ENCODE results near the gene EHMT1. TPM values are rescaled to one million over a fixed set of nuclear protein-coding genes. Genes with fewer than 3 reads are reported as not detected.

EHMT1 gene
- total and polyA plus RNA-seq, 2 experiments from 2014 or later: 46.0 to 47.7 TPM

DNA sequence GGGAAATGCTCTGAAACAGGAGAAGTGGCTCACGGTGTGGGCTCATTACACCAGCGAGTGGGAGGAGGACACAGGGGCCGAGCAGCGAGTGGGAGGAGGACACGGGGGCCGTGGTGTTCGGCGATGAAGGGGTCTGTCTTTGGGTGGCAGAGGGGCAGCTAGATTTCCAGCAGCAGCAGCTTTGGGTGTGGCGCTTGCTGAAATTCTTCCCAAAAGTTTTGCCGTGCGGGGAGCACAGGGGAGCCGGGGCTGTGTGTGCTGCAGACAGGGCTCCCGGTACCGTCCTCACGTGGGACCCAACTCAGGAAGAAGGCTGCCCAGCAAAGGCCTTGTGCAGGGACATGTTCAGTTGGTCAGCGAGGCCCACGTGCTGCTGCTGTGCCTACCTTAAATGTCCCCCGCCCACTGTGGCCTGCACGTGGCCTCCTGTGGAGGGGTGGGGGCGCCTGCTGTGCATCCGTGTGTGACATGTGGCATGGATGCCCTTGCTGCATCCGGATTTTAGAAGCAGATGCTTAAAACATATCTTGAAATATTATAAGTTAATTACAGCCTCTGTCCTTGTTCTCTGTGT, 134.5 kb downstream of the EHMT1 start:
- DNase-seq (ENCODE audit: low spot score): no peak
- WGBS (ENCODE audit: low lambda C conversion rate, missing lambda C conversion rate): 98% methylated on average over 22 of the region's 22 CpGs
- Histone ChIP-seq H3K9me2 (replicated peaks; ENCODE audit: insufficient read depth) (no peaks in the 10 kb centered on the region), H3K36me3 (replicated peaks; ENCODE audit: insufficient read depth, low read depth) (no peaks in the 10 kb centered on the region), H3K4me2 (no peak overlapping the region), H4K20me1 (ENCODE audit: insufficient read depth, poor library complexity, severe bottlenecking) (peaks cover 4% of the 10 kb centered on the region), H3K4me1 (ENCODE audit: insufficient read depth) (no peaks in the 10 kb centered on the region), H3K79me2 (peaks cover 18% of the 10 kb centered on the region), H3K9me3 (ENCODE audit: low read depth) (no peaks in the 10 kb centered on the region), H3K27me3 (no peaks in the 10 kb centered on the region), H2AFZ (no peak overlapping the region), H3K27ac (no peak overlapping the region), H3K4me3 (no peak overlapping the region)
- no peak for TF ChIP-seq CTCF (IDR thresholded peaks at IDR 0.05; ENCODE audit: poor library complexity)

- no peaks in the 10 kb centered on the region for H3K9me2 ChIP-seq (replicated peaks; ENCODE audit: insufficient read depth)
- H3K27me3 ChIP-seq: no peaks in the 10 kb centered on the region
- H3K79me2 ChIP-seq: peaks cover 8% of the 10 kb centered on the region
- H3K9me3 ChIP-seq (ENCODE audit: low read depth): no peaks in the 10 kb centered on the region
- H4K20me1 ChIP-seq (ENCODE audit: insufficient read depth, poor library complexity, severe bottlenecking): no peaks in the 10 kb centered on the region
- no peak overlapping the region for H3K27ac ChIP-seq
- 95% methylated on average over 7 of the region's 7 CpGs for WGBS (ENCODE audit: low lambda C conversion rate, missing lambda C conversion rate)
- TF ChIP-seq CTCF (IDR thresholded peaks at IDR 0.05; ENCODE audit: poor library complexity) (no peak), EZH2phosphoT487 (IDR thresholded peaks at IDR 0.05; ENCODE audit: low read depth, severe bottlenecking, unreplicated experiment) (no peak), EZH2 (IDR thresholded peaks at IDR 0.05; ENCODE audit: borderline replicate concordance) (no peak)
- H2AFZ ChIP-seq: no peak overlapping the region
- H3K4me2 ChIP-seq: no peak overlapping the region
- H3K4me1 ChIP-seq (ENCODE audit: insufficient read depth): no peaks in the 10 kb centered on the region
- H3K36me3 ChIP-seq (replicated peaks; ENCODE audit: insufficient read depth, low read depth): peaks cover 4% of the 10 kb centered on the region
- DNase-seq (ENCODE audit: low spot score): no peak
- H3K4me3 ChIP-seq: no peak overlapping the region
Observed at GRCh38 chr9:137755261-137755927, 136.6 kb downstream of the EHMT1 start.

- no peaks in the 10 kb centered on the region for H3K9me3 ChIP-seq (ENCODE audit: low read depth)
- no peak overlapping the region for H2AFZ ChIP-seq
- no peak for DNase-seq (ENCODE audit: low spot score)
- TF ChIP-seq EZH2 (IDR thresholded peaks at IDR 0.05; ENCODE audit: borderline replicate concordance) (no peak), CTCF (IDR thresholded peaks at IDR 0.05; ENCODE audit: poor library complexity) (no peak), EZH2phosphoT487 (IDR thresholded peaks at IDR 0.05; ENCODE audit: low read depth, severe bottlenecking, unreplicated experiment) (no peak)
- 96% methylated on average over 13 of the region's 13 CpGs for WGBS (ENCODE audit: low lambda C conversion rate, missing lambda C conversion rate)
- H3K9me2 ChIP-seq (replicated peaks; ENCODE audit: insufficient read depth): no peaks in the 10 kb centered on the region
- H3K4me1 ChIP-seq (ENCODE audit: insufficient read depth): no peaks in the 10 kb centered on the region
- H4K20me1 ChIP-seq (ENCODE audit: insufficient read depth, poor library complexity, severe bottlenecking): no peaks in the 10 kb centered on the region
- no peak overlapping the region for H3K27ac ChIP-seq
- no peak overlapping the region for H3K4me2 ChIP-seq
- H3K79me2 ChIP-seq: peaks cover 3% of the 10 kb centered on the region
- H3K4me3 ChIP-seq: no peak overlapping the region
- no peaks in the 10 kb centered on the region for H3K27me3 ChIP-seq
- H3K36me3 ChIP-seq (replicated peaks; ENCODE audit: insufficient read depth, low read depth): peaks cover 4% of the 10 kb centered on the region
Observed at GRCh38 chr9:137756045-137756744, 137.4 kb downstream of the EHMT1 start.
